HG02571 (cell line): ENCODE results near the gene TRAF5.
A peak's percentile ranks its signal among the peaks of the same experiment; 100 is the strongest.

Experiments used
- ATAC-seq: cut with Tn5 transposase; IDR thresholded peaks from one replicate; pipeline ENCODE4 v1.9.1; 2021; ENCODE audit warnings: mild to moderate bottlenecking, moderate library complexity; ENCODE audit not compliant: unreplicated experiment

TRAF5 gene

DNA sequence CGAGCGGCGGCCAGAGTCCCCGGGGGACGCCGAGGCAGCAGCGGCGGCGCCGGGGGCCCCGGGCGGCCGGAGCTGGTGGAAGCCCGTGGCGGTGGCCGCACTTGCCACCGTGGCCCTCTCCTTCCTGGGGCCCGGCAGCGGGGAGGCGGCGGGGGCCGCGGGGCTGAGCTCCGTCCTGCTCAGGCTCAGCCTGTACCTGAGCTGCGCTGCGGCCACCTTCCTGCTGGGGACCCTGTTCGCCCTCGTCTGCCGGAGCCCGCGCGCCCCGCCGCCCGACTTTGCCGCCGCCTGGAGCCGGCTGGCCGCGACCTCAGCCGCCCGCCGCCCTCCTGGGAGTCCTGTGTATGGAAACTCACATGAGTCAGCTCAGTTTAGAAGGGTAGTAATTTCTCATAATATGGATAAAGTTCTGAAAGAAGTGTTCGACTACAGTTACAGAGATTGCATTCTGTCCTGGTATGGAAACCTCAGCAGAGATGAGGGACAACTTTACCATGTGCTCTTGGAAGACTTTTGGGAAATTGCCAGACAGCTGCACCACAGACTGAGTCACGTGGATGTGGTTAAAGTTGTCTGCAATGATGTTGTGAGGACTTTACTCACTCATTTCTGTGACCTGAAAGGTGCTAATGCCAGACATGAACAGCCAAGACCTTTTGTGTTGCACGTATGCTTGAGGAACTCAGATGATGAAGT lies 90.1 kb downstream of the TRAF5 start:
- peak; percentile 45 for ATAC-seq

DNA sequence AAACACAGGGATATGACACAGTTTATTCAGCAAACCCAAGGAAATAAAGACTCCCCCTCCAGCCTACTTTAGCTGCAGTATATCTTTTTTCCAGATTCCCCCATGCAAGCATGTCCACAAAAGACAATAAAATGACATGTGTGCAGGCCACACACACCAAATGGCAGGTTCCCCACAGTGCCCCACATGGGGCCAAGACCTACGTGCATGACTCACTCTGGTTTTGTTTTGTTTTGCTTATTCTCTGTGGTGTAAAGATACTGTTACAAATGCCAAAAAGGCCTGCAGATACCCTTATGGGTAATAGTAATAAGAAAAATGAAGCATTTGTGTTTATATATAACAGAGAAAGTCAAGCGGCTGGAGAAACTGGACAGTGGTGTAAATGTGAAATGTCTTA lies 93.8 kb downstream of the TRAF5 start:
- no peak for ATAC-seq

DNA sequence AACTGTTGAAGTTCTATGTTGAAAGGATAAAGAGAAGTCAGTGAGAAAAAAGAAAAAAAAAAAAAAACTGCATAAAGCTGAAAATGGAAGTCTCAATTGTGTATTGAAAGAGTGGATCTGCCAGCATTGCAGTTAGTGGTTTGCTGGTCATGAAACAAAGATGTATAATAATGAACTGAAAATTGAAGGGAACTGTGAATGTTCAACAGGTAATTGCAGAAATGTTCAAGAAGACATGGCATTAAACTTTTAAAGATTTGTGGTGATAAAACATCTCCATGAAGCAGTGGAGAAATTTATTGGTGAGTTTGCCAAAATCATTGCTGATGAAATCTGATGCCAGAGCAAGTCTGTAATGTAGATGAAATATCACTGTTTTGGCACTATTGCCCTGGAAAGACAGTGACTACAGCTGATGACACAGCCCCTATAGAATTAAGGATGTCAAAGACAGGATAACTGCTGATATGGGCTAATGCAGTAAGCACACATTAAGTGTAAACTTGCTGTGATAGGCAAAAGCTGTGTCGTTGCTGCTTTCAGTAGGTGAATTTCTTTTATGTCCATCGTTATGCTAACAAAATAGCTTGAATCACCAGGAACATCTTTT lies 94.3 kb downstream of the TRAF5 start:
- ATAC-seq: no peak

DNA sequence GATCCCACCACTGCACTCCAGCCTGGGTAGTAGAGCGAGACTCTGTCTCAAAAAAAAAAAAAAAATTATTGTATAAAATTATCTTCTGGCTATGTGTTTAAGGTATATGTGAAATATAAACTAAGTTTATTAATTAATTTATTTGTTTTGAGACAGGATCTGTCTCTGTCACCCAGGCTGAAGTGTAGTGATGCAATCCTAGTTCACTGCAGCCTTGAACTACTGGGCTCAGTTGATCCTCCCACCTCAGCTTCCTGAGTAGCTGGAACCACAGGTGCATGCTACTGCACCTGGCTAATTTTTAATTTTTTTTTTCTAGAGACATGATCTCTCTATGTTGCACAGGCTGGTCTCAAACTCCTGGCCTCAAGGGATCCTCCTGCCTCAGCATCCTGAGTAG lies 97.4 kb downstream of the TRAF5 start:
- ATAC-seq: no peak
